ENCODE measurements around the gene LYST.

DNA sequence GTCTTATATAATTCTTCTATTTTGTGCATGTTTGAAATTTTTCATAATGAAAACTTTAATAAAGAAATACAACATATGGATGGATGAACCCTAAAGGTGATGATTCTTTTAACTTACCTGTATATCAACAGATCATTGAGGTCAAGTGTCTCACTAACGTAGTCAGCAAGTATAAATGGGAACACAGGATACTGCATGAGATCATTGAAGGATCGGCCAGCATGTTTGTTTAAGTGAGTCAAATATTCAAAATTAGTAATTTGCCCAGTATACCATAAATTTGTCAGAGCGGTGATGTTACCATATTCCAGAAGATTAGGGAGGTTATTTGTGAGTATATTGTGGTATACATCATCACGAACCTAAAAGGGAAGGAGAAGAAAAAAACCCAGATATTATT is 146.2 kb downstream of the LYST start:
- TF ChIP-seq, protein P1, sequence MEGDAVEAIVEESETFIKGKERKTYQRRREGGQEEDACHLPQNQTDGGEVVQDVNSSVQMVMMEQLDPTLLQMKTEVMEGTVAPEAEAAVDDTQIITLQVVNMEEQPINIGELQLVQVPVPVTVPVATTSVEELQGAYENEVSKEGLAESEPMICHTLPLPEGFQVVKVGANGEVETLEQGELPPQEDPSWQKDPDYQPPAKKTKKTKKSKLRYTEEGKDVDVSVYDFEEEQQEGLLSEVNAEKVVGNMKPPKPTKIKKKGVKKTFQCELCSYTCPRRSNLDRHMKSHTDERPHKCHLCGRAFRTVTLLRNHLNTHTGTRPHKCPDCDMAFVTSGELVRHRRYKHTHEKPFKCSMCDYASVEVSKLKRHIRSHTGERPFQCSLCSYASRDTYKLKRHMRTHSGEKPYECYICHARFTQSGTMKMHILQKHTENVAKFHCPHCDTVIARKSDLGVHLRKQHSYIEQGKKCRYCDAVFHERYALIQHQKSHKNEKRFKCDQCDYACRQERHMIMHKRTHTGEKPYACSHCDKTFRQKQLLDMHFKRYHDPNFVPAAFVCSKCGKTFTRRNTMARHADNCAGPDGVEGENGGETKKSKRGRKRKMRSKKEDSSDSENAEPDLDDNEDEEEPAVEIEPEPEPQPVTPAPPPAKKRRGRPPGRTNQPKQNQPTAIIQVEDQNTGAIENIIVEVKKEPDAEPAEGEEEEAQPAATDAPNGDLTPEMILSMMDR (IDR thresholded peaks at IDR 0.05; ENCODE audit: low read length), result no peak
- TF ChIP-seq EZH2phosphoT487 (IDR thresholded peaks at IDR 0.05; ENCODE audit: low read length), result no peak

Measured in MM.1S (cell line).